Jurkat, Clone E6-1 (cell line): ENCODE measurements around the gene MTREX. TPM values are rescaled to one million over a fixed set of nuclear protein-coding genes. Genes with fewer than 3 reads are reported as not detected.
"Not testable (repeated sequence)": the region's sequence is repeated elsewhere in the genome, so short reads cannot be mapped to it uniquely, and the experiment has no call there.

Source experiments
- DNase-seq: peaks from one replicate; pipeline ENCODE4 v3.0.0-alpha.2; 2011; ENCODE audit warnings: low read depth, low spot score
- H3K4me3 ChIP-seq: 2 replicates; pipeline ENCODE4 v1.5.1; 2011; ENCODE audit warnings: mild to moderate bottlenecking, low read length, control low read depth, moderate library complexity
- polyA plus RNA-seq: library from polyadenylated mRNA; unstranded; fragments of >200 nt; gene quantifications from one replicate; pipeline ENCODE4 v1.2.1, GENCODE V29; 2012; ENCODE audit warnings: missing spikeins; ENCODE audit not compliant: insufficient read length, insufficient read depth

MTREX gene
- 88.6 TPM for polyA plus RNA-seq

DNA sequence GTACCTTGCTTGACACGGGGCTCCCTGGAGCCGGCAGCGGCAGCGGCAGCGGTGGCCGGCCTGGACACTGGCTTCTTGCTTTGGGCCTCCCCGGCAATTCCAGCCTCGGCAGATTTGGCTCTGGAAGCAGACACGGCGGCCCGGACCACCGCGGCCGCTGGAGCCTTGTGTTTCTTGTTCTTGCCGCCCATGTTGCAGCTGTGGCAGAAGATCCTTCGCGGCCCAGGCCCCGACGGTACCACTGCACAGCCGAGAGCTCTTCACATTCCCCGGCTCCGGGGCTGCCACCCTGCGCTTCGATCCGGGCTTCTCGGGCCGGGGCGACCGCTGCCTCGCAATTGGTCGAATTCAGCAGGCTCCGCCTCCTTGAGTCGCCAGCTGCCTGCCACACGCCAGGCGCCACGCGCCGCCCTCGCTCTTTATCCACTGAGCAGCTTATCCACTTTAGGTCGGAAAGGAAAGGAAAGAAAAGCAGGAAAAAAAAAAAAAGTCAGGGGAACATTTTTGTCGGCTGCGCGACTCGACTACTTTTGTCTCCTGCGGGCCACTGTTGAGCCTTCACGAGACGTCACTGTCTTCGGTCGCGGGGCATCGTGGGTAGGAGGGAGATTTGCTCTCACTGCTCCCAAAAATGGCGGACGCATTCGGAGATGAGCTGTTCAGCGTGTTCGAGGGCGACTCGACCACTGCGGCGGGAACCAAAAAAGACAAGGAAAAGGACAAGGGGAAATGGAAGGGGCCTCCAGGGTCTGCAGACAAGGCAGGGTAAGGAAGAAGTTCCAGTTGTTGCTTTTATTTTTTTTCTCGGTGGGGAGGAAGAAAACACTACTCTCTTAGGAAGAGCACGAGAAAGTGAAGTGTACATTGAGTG lies at the start of gene MTREX, which contains the start of gene DHX29:
TSS of gene MTREX (plus strand) at position 607 of the 871 bp plus-strand sequence. CDS start at position 632, 25 bp downstream.
TSS of gene DHX29 (minus strand) at position 312 of the 871 bp plus-strand sequence. CDS start at position 191, 121 bp downstream.
- peak within 1 kb of the TSS; percentile 70 for H3K4me3 ChIP-seq
- peak; percentile 83 for DNase-seq

DNA sequence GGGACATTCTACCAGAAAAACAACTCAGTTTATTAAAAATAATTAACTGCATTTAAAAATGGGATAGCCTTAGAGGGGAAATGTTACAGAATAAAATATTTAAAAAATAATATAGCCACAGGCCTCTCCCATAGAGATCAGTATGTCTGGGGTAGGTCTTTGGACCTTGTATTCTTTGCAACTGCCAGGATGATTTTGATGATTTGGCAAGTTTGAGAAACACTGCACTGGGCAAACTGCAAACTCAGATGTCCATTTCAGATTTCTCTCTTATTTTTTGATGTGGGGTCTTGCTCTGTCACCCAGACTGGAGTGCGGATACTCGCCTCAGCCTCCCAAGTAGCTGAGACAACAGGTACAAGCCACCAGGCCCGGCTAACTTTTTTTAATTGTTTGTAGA lies 49.5 kb upstream of the MTREX start:
- DNase-seq = no peak
- no peak overlapping the region for H3K4me3 ChIP-seq

GRCh38 chr5:55276771-55277170 lies 31.0 kb upstream of the MTREX start:
- H3K4me3 ChIP-seq = no peak overlapping the region
- DNase-seq = no peak

- no peak for DNase-seq
These were observed 29.0 kb upstream of the MTREX start for GRCh38 chr5:55278778-55279177.

GRCh38 chr5:55286411-55286933 lies 21.3 kb upstream of the MTREX start:
- no peak overlapping the region for H3K4me3 ChIP-seq

More at GRCh38 chr5:55278778-55279177, 29.0 kb upstream of the MTREX start:
- H3K4me3 ChIP-seq = no peak overlapping the region

DNA sequence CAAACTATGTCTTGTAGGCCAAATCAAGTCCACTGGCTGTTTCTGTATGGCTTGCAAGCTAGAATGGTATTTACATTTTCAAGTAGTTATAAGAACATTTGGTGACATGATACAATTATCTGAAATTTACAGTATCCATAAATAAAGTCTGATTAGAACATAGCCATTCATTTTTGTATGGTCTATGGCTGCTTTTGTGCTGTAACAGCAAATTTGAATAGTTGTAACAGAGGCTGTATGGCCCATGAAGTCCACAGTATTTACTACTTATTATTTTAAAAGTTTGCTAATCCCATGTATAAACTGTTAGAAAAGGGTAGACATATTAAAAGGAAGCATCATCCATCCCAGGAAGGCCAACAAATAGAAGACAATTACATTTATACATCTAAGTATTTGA lies 18.0 kb upstream of the MTREX start:
- DNase-seq = no peak
- no peak overlapping the region for H3K4me3 ChIP-seq

More at GRCh38 chr5:55286411-55286933, 21.3 kb upstream of the MTREX start:
- DNase-seq = no peak

DNA sequence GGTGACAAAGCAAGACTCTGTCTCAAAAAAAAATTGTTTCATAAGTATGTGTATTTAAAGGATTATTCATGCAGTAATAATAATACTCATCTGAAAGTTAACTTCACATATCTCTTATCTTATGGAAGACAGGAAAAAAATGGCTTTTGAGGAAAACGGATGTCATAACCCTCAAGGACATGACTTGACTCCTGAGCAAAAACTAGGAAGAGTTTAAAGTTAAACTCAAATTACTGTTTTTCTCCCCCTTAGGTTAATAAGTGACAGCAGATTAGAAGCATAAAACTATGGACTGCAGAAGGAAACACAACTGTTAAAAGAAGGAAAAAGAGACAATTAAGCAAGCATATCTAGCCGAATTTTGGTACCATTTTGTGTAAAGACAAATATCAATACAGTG lies 16.8 kb upstream of the MTREX start:
- H3K4me3 ChIP-seq = no peak overlapping the region
- no peak for DNase-seq

DNA sequence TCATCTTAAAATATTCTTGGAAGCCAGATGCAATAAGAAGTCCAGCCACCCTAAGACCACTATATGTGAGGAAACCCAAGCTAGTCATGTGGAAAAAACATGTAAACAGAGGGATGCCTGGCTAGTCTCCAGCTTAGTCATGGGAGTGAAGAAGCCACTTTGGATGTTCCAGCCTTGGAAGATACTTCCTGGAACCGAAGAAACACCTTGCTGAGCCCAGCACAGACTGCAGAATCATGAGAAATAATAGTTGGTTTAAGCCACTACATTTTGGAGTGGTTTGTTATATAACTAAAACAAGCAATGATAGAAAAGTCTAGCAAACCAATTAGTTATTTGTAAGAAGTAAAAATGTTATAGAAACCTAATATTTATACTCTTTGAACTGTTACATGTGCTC lies 12.9 kb upstream of the MTREX start:
- no peak for DNase-seq
- H3K4me3 ChIP-seq = no peak overlapping the region

DNA sequence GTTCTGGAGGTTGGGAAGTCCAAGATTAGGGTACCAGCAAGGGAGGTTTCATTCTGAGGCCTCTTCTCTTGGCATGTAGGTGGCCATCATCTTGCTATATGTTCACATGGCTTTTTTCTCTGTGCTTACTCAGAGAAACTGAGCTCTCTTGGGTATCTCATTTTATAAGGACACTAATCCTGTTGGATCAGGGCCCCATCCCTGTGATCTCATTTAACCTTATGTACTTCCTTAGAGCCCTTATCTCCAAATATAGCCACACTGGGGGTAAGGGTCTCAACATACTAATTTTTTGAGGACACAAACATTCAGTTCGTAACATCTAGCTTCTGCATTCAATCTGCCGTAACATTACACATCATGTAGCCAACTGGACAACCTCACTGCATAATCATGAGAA lies 6.9 kb upstream of the MTREX start:
- H3K4me3 ChIP-seq = no peak overlapping the region
- DNase-seq = no peak

DNA sequence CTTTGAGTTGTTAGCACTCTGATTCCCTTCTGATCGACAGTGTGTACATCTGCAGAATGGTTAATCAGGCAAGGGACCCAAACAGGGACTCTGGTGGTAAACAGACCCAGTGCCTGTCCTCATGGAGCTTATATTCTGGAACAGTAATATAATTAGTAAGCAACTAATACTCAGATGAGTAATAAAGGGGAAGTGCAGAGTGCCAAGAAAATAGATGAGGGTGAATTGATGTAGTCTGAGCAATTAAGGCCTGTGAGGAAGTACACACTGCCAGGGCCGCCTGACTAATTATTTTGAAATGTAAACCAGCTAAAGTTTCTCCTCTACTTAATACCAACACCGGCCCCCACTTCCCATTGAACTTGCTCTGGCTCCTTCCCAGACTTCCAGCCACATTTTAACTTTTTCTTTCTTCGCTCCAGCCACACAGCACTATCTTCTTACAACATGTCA lies 4.5 kb upstream of the MTREX start:
- no peak for DNase-seq
- no peak overlapping the region for H3K4me3 ChIP-seq

- no peak for DNase-seq
- H3K4me3 ChIP-seq = no peak overlapping the region
These were observed 3.2 kb upstream of the MTREX start for GRCh38 chr5:55304584-55304983.

DNA sequence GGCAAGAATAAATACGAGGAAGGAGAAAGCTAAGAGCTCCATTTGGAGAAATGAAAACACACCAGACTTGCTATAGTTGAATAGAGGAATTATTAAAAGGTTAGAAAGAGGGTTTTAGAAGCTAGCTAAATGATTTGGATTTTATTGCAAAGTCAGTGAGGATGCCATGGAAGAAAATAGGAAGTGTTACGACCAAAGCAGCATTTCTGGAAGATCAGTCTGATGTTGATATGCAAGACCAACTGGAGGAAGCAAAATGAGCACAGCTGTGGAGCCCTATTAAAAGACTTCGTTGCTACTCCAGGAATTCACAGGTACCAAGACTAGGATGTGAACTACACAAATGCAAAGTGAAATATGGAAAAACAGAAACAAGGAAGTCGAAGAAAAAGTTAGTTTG lies 2.4 kb upstream of the MTREX start:
- H3K4me3 ChIP-seq = no peak overlapping the region
- no peak for DNase-seq

GRCh38 chr5:55306641-55307382 lies 977 bp upstream of the MTREX start:
- no peak for DNase-seq
- H3K4me3 ChIP-seq = peak overlapping the region; percentile 70

DNA sequence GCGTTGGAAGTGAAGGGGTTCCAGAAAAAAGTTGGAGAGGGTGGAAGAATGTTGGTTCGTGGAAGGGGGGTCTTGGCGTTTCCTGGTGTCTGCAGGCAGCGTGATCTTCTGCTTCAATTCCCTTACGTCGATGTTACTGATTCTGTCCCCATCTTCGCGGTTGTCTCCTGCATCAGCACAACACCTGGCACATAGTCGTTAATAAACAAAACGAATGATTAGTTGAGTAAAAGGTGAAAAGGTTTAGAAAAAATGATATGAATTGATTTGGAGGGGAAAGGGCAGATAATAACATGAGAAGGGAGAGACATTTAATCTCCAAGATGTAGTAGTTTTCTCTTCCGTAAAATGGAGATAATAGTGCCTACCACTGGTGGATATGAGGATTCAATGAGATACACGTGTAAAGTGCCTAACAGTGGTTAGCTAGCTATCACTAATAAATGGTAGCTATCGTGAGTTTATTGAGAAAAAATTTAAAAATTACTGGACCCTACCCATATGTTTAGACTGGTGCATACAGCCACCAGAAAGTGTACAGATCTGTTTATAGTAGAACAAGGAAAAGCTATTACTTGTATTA lies 556 bp downstream of the MTREX start:
- peak; percentile 28 for DNase-seq
- peak overlapping the region; percentile 70 for H3K4me3 ChIP-seq

- DNase-seq = no peak
- no peak overlapping the region for H3K4me3 ChIP-seq
These were observed 6.3 kb downstream of the MTREX start for GRCh38 chr5:55313870-55314617.

DNA sequence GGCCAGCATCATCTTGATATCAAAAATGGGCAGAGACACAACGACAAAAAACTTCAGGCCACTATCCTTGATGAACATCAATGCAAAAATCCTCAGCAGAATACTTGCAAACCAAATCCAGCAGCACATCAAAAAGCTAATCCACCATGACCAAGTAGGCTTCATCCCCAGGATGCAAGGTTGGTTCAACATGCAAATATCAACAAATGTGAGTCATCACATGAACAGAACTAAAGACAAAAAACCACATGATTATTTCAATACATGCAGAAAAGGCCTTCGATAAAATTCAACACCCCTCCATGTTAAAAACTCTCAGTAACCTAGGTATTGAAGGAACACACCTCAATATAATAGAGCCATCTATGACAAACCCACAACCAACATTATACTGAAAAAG lies 8.5 kb downstream of the MTREX start:
- H3K4me3 ChIP-seq = no peak overlapping the region
- DNase-seq = no peak

- no peak overlapping the region for H3K4me3 ChIP-seq
- DNase-seq = no peak
These were observed 9.0 kb downstream of the MTREX start for GRCh38 chr5:55316837-55317236.

DNA sequence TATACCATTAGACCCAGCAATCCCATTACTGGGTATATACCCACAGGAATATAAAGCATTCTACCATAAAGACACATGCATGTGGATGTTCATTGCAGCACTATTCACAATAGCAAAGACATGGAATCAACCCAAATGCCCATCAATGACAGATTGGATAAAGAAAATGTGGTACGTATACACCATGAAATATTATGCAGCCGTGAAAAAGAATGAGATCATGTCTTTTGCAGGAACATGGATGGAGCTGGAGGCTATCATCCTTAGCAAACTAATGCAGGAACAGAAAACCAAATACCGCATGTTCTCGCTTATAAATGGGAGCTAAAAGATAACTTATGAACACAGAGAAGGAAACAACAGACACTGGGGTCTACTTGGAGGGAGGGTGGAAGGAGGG lies 10.4 kb downstream of the MTREX start:
- DNase-seq, H3K4me3 ChIP-seq: not testable (repeated sequence)

DNA sequence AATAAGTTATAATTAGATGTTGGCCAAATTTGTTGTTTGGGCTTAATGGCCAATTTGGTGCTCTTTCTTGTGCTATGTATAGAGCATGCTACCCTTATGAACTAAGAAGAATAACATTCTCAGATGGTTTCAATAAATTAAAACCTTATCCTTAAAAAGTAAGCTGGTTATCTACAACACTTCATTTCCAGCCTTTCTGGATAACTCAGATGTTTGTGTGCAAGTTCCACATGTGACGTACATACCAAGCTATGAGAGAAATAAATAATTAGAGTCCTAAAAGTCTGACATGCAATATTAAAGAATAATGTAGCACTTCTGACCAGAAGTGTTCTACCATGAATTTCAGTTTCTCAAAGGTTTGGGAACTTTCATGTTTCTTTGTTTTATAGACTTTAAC lies 11.7 kb downstream of the MTREX start:
- no peak for DNase-seq
- H3K4me3 ChIP-seq = no peak overlapping the region
